HepG2 (cell line): Measurements from ENCODE around the gene PFAS. TPM values are rescaled to one million over a fixed set of nuclear protein-coding genes. Genes with fewer than 3 reads are reported as not detected.
A peak's percentile ranks its signal among the peaks of the same experiment; 100 is the strongest.

Experiments
- AKAP8 ChIP-seq: sonication (generic); formaldehyde crosslinking; IDR thresholded peaks from 2 replicates; pipeline ENCODE4 v1.5.1; 2020; ENCODE audit warnings: mild to moderate bottlenecking, missing genetic modification reagents
- BCL6 ChIP-seq: IDR thresholded peaks from 2 replicates; pipeline ENCODE4 v1.6.1; 2016; ENCODE audit warnings: missing genetic modification reagents, missing compliant biosample characterization
- CBX1 ChIP-seq: IDR thresholded peaks from one replicate; pipeline ENCODE4 v1.6.1; 2016; ENCODE audit warnings: antibody characterized with exemption, low read depth
- HOXA3 ChIP-seq: sonication (generic); formaldehyde crosslinking; IDR thresholded peaks from 2 replicates; pipeline ENCODE4 v1.5.0; 2020; ENCODE audit warnings: missing genetic modification reagents
- IRX3 ChIP-seq: sonication (generic); formaldehyde crosslinking; IDR thresholded peaks from 2 replicates; pipeline ENCODE4 v1.8.1; 2023; ENCODE audit warnings: mild to moderate bottlenecking, low read depth, missing genetic modification reagents, borderline replicate concordance
- MTA3 ChIP-seq: sonication (generic); formaldehyde crosslinking; IDR thresholded peaks from 2 replicates; pipeline ENCODE4 v1.4.0; 2020; ENCODE audit warnings: missing genetic modification reagents
- SMYD3 ChIP-seq: sonication (generic); formaldehyde crosslinking; IDR thresholded peaks from 2 replicates; pipeline ENCODE4 v1.8.1; 2023; ENCODE audit warnings: mild to moderate bottlenecking, missing genetic modification reagents
- SSRP1 ChIP-seq: IDR thresholded peaks from 2 replicates; pipeline ENCODE4 v1.6.1; 2016; ENCODE audit warnings: control low read depth
- XBP1 ChIP-seq: sonication (generic); formaldehyde crosslinking; IDR thresholded peaks from 2 replicates; pipeline ENCODE4 v1.5.0; 2020; ENCODE audit warnings: missing genetic modification reagents
- ZFP1 ChIP-seq: IDR thresholded peaks from 2 replicates; pipeline ENCODE4 v1.6.1; 2016
- ZFP62 ChIP-seq: sonication (generic); formaldehyde crosslinking; IDR thresholded peaks from 2 replicates; pipeline ENCODE4 v1.4.0; 2020; ENCODE audit warnings: missing genetic modification reagents
- ZNF10 ChIP-seq: sonication (generic); formaldehyde crosslinking; IDR thresholded peaks from 2 replicates; pipeline ENCODE4 v1.4.0; 2020; ENCODE audit warnings: mild to moderate bottlenecking, low read depth, missing genetic modification reagents, borderline replicate concordance
- ZNF251 ChIP-seq: sonication (generic); formaldehyde crosslinking; IDR thresholded peaks from 2 replicates; pipeline ENCODE4 v1.9.0; 2021; ENCODE audit warnings: mild to moderate bottlenecking, missing genetic modification reagents
- ZNF841 ChIP-seq: sonication (generic); formaldehyde crosslinking; IDR thresholded peaks from 2 replicates; pipeline ENCODE4 v1.8.1; 2023; ENCODE audit warnings: missing genetic modification reagents, borderline replicate concordance
- ZNF891 ChIP-seq: sonication (generic); formaldehyde crosslinking; IDR thresholded peaks from 2 replicates; pipeline ENCODE4 v1.5.0; 2020; ENCODE audit warnings: mild to moderate bottlenecking, missing genetic modification reagents
- polyA plus RNA-seq, 8 experiments: library from polyadenylated mRNA; depleted of rRNA in 3 of 8; stranded (reverse) in 7 of 8; unstranded in 1 of 8; fragments of >200 nt; fragmentation: Illumina TruSeq in 4 of 8; extraction: Trizol in 4 of 8; gene quantifications; 2 replicates each; pipeline versions ENCODE4 v1.2.1 to v1.2.3, GENCODE V29; 2011 to 2016; ENCODE audit warnings: low read depth in 4 of 8, missing spikeins in 1 of 8, mixed read lengths in 1 of 8; ENCODE audit not compliant: insufficient read depth in 1 of 8
- total RNA-seq, 5 experiments: library from RNA; depleted of rRNA; stranded (reverse); fragments of >200 nt; fragmentation: Illumina TruSeq; extraction: Trizol; gene quantifications; 2 replicates each; pipeline ENCODE4 v1.2.3, GENCODE V29; 2016; ENCODE audit warnings: low read depth in 1 of 5
- TF ChIP-seq, protein P1 (sequence below): sonication (generic); formaldehyde crosslinking; IDR thresholded peaks from 2 replicates; pipeline ENCODE4 v1.4.0; 2020; ENCODE audit warnings: mild to moderate bottlenecking, missing genetic modification reagents, borderline replicate concordance
- TF ChIP-seq, protein P2 (sequence below): sonication (generic); formaldehyde crosslinking; IDR thresholded peaks from 2 replicates; pipeline ENCODE4 v1.8.0; 2022; ENCODE audit warnings: missing genetic modification reagents, mild to moderate bottlenecking, moderate library complexity, borderline replicate concordance
- TF ChIP-seq, protein P3 (sequence below): IDR thresholded peaks from 2 replicates; pipeline ENCODE4 v1.6.1; 2012; ENCODE audit warnings: low read length, improper control_type of control experiment
- TF ChIP-seq, protein P4 (sequence below): sonication (generic); formaldehyde crosslinking; IDR thresholded peaks from 2 replicates; pipeline ENCODE4 v1.4.0; 2020; ENCODE audit warnings: missing genetic modification reagents

The PFAS gene
- total and polyA plus RNA-seq, 2 of the 13 experiments (the other 11 are each of a cell fraction or from before 2014, with no cell fraction given), result 49.4 to 58.2 TPM

DNA sequence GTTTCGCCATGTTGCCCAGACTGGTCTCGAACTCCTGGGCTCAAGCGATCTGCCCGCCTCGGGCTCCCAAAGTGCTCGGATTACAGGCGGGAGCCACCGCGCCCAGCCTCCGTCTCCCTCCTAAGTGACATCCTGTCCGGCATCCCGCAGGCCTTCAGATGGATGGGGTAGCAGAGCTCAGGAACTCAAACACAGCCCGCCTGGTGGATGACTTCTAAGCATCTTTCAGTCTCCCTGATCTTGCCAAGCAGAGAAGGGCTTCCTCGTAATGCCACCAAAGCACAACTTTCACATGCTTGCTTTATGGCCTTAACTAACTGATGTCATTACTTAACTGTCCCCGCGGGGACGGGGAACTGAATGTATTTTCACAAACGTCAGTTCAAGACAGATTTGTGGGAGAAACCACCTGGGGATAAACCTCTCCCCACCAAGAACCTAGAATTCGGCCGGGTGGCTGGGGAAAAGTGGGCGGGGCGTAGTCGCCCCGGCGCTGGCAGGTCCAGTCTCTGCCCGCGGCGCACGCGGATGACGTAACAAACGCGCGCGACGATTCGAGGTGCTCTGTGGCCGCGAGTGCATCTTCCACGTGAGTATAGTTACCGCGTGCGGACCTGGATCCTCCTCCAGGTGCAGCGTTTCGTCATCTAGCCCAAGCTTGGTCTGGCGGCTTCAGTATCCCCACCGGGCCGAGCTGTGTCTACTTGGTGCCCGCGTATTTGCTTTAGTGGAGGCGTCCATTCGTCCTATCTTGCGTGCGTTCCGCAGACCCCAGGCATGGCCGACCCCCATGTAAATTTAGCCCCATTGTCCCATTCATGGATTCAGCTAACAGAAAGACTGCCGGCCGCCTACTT is at the start of gene PFAS (continued):
- TF ChIP-seq, protein P1, sequence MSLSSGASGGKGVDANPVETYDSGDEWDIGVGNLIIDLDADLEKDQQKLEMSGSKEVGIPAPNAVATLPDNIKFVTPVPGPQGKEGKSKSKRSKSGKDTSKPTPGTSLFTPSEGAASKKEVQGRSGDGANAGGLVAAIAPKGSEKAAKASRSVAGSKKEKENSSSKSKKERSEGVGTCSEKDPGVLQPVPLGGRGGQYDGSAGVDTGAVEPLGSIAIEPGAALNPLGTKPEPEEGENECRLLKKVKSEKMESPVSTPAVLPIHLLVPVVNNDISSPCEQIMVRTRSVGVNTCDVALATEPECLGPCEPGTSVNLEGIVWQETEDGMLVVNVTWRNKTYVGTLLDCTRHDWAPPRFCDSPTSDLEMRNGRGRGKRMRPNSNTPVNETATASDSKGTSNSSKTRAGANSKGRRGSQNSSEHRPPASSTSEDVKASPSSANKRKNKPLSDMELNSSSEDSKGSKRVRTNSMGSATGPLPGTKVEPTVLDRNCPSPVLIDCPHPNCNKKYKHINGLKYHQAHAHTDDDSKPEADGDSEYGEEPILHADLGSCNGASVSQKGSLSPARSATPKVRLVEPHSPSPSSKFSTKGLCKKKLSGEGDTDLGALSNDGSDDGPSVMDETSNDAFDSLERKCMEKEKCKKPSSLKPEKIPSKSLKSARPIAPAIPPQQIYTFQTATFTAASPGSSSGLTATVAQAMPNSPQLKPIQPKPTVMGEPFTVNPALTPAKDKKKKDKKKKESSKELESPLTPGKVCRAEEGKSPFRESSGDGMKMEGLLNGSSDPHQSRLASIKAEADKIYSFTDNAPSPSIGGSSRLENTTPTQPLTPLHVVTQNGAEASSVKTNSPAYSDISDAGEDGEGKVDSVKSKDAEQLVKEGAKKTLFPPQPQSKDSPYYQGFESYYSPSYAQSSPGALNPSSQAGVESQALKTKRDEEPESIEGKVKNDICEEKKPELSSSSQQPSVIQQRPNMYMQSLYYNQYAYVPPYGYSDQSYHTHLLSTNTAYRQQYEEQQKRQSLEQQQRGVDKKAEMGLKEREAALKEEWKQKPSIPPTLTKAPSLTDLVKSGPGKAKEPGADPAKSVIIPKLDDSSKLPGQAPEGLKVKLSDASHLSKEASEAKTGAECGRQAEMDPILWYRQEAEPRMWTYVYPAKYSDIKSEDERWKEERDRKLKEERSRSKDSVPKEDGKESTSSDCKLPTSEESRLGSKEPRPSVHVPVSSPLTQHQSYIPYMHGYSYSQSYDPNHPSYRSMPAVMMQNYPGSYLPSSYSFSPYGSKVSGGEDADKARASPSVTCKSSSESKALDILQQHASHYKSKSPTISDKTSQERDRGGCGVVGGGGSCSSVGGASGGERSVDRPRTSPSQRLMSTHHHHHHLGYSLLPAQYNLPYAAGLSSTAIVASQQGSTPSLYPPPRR, result no peak
- no peak for TF ChIP-seq ZFP62
- no peak for TF ChIP-seq SMYD3 (CRISPR knock-in tag)
- TF ChIP-seq IRX3 (CRISPR knock-in tag), result no peak
- TF ChIP-seq, protein P2, sequence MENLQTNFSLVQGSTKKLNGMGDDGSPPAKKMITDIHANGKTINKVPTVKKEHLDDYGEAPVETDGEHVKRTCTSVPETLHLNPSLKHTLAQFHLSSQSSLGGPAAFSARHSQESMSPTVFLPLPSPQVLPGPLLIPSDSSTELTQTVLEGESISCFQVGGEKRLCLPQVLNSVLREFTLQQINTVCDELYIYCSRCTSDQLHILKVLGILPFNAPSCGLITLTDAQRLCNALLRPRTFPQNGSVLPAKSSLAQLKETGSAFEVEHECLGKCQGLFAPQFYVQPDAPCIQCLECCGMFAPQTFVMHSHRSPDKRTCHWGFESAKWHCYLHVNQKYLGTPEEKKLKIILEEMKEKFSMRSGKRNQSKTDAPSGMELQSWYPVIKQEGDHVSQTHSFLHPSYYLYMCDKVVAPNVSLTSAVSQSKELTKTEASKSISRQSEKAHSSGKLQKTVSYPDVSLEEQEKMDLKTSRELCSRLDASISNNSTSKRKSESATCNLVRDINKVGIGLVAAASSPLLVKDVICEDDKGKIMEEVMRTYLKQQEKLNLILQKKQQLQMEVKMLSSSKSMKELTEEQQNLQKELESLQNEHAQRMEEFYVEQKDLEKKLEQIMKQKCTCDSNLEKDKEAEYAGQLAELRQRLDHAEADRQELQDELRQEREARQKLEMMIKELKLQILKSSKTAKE (CRISPR knock-in tag), result no peak
- TF ChIP-seq BCL6 (CRISPR knock-in tag), result 0 out of 2 replicates have a peak, but pooled peaks have one; percentile 26
- no peak for TF ChIP-seq MTA3
- TF ChIP-seq ZNF891 (CRISPR knock-in tag), result peak; percentile 92; the same call in 1 of the 2 replicates
- peak; percentile 98 for TF ChIP-seq HOXA3
- TF ChIP-seq ZFP1 (CRISPR knock-in tag), result no peak
- no peak for TF ChIP-seq CBX1
- TF ChIP-seq ZNF841 (CRISPR knock-in tag), result no peak
- TF ChIP-seq XBP1 (CRISPR knock-in tag), result no peak
- TF ChIP-seq, protein P3, sequence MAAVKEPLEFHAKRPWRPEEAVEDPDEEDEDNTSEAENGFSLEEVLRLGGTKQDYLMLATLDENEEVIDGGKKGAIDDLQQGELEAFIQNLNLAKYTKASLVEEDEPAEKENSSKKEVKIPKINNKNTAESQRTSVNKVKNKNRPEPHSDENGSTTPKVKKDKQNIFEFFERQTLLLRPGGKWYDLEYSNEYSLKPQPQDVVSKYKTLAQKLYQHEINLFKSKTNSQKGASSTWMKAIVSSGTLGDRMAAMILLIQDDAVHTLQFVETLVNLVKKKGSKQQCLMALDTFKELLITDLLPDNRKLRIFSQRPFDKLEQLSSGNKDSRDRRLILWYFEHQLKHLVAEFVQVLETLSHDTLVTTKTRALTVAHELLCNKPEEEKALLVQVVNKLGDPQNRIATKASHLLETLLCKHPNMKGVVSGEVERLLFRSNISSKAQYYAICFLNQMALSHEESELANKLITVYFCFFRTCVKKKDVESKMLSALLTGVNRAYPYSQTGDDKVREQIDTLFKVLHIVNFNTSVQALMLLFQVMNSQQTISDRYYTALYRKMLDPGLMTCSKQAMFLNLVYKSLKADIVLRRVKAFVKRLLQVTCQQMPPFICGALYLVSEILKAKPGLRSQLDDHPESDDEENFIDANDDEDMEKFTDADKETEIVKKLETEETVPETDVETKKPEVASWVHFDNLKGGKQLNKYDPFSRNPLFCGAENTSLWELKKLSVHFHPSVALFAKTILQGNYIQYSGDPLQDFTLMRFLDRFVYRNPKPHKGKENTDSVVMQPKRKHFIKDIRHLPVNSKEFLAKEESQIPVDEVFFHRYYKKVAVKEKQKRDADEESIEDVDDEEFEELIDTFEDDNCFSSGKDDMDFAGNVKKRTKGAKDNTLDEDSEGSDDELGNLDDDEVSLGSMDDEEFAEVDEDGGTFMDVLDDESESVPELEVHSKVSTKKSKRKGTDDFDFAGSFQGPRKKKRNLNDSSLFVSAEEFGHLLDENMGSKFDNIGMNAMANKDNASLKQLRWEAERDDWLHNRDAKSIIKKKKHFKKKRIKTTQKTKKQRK, result no peak
- TF ChIP-seq ZNF251 (CRISPR knock-in tag), result no peak
- no peak for TF ChIP-seq SSRP1
- peak; percentile 71; the same call in 1 of the 2 replicates for TF ChIP-seq AKAP8
- TF ChIP-seq, protein P4, sequence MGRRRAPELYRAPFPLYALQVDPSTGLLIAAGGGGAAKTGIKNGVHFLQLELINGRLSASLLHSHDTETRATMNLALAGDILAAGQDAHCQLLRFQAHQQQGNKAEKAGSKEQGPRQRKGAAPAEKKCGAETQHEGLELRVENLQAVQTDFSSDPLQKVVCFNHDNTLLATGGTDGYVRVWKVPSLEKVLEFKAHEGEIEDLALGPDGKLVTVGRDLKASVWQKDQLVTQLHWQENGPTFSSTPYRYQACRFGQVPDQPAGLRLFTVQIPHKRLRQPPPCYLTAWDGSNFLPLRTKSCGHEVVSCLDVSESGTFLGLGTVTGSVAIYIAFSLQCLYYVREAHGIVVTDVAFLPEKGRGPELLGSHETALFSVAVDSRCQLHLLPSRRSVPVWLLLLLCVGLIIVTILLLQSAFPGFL, result no peak
- TF ChIP-seq ZNF10, result no peak
